Thoracic aorta (tissue), 2 donors: ENCODE results near the gene NHP2. TPM values are rescaled to one million over a fixed set of nuclear protein-coding genes. Genes with fewer than 3 reads are reported as not detected.

Experiments
- ATAC-seq: fragments of 150-250 bp; one replicate; pipeline ENCODE4 v1.8.0; 2017; ENCODE audit warnings: low read depth; ENCODE audit not compliant: insufficient number of reproducible peaks, low FRiP score
- DNase-seq: peaks from one replicate; pipeline ENCODE4 v3.0.0-alpha.2; 2020; ENCODE audit warnings: low spot score
- H3K27ac ChIP-seq, 2 donors: fragments of 200-600 bp; sonication (generic); 1 replicate in 1 of 2; 2 replicates in 1 of 2; pipeline ENCODE4 v1.5.1; 2016; ENCODE audit warnings: mild to moderate bottlenecking in 2 of 2, moderate library complexity in 2 of 2
- H3K27me3 ChIP-seq: fragments of 200-600 bp; sonication (generic); replicated peaks from 2 replicates; pipeline ENCODE4 v1.6.0; 2016; ENCODE audit warnings: mild to moderate bottlenecking; ENCODE audit not compliant: insufficient read depth
- H3K36me3 ChIP-seq: fragments of 200-600 bp; sonication (generic); one replicate; pipeline ENCODE4 v1.5.1; 2016
- H3K4me1 ChIP-seq, 2 donors: fragments of 200-600 bp; sonication (generic); 1 replicate in 1 of 2; 2 replicates in 1 of 2; pipeline versions ENCODE4 v1.5.1 to v1.6.0; 2016; ENCODE audit warnings: low read depth in 2 of 2, mild to moderate bottlenecking in 1 of 2; ENCODE audit not compliant: control insufficient read depth in 1 of 2
- H3K4me3 ChIP-seq: fragments of 200-600 bp; sonication (generic); 2 replicates; pipeline ENCODE4 v1.5.1; 2016; ENCODE audit warnings: mild to moderate bottlenecking
- H3K9me3 ChIP-seq: fragments of 200-600 bp; sonication (generic); 2 replicates; pipeline ENCODE4 v1.5.1; 2016
- total RNA-seq, 2 donors: library from RNA; depleted of rRNA; stranded (reverse); fragments of >200 nt; gene quantifications; one replicate each; pipeline versions ENCODE4 v1.1.0 to v1.2.3, GENCODE V29; 2016
- TF ChIP-seq, protein P1 (sequence below): fragments of 200-600 bp; sonication (generic); IDR thresholded peaks from one replicate; pipeline ENCODE4 v1.5.1; 2019; ENCODE audit warnings: antibody characterized with exemption

NHP2 gene
- total RNA-seq, 2 donors from 2014 or later: 99.4 to 107 TPM

- ATAC-seq (no peak), DNase-seq (no peak)
- H3K27me3 ChIP-seq: no peaks in the 10 kb centered on the region
- no peaks in the 10 kb centered on the region for H3K36me3 ChIP-seq
- H3K9me3 ChIP-seq: no peaks in the 10 kb centered on the region
- TF ChIP-seq, protein P1, sequence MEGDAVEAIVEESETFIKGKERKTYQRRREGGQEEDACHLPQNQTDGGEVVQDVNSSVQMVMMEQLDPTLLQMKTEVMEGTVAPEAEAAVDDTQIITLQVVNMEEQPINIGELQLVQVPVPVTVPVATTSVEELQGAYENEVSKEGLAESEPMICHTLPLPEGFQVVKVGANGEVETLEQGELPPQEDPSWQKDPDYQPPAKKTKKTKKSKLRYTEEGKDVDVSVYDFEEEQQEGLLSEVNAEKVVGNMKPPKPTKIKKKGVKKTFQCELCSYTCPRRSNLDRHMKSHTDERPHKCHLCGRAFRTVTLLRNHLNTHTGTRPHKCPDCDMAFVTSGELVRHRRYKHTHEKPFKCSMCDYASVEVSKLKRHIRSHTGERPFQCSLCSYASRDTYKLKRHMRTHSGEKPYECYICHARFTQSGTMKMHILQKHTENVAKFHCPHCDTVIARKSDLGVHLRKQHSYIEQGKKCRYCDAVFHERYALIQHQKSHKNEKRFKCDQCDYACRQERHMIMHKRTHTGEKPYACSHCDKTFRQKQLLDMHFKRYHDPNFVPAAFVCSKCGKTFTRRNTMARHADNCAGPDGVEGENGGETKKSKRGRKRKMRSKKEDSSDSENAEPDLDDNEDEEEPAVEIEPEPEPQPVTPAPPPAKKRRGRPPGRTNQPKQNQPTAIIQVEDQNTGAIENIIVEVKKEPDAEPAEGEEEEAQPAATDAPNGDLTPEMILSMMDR: no peak
- peak within 1 kb of the TSS; percentile 62 for H3K4me3 ChIP-seq
- H3K4me1 ChIP-seq: peaks cover 0 to 12% of the 10 kb centered on the region in 2 donors
- H3K27ac ChIP-seq: no peak within 1 kb of the TSS
Observed at GRCh38 chr5:178113141-178113787, 40.4 kb downstream of the NHP2 start, which contains the start of gene N4BP3. N4BP3 (plus strand) TSS chr5:178113532; CDS start chr5:178119584, 6,052 bp downstream.

GRCh38 chr5:178112545-178112944 is 41.1 kb downstream of the NHP2 start:
- no peaks in the 10 kb centered on the region for H3K27me3 ChIP-seq
- no peak overlapping the region for H3K4me3 ChIP-seq
- peaks cover 0 to 12% of the 10 kb centered on the region in 2 donors for H3K4me1 ChIP-seq
- H3K27ac ChIP-seq: no peak overlapping the region
- TF ChIP-seq, protein P1: no peak
- DNase-seq (no peak), ATAC-seq (no peak)
- no peaks in the 10 kb centered on the region for H3K9me3 ChIP-seq
- H3K36me3 ChIP-seq: no peaks in the 10 kb centered on the region

GRCh38 chr5:178111925-178112324 is 41.8 kb downstream of the NHP2 start:
- Histone ChIP-seq H3K27me3 (no peaks in the 10 kb centered on the region), H3K9me3 (no peaks in the 10 kb centered on the region), H3K36me3 (no peaks in the 10 kb centered on the region), H3K4me3 (no peak overlapping the region), H3K27ac (no peak overlapping the region), H3K4me1 (peaks cover 0 to 12% of the 10 kb centered on the region in 2 donors)
- ATAC-seq: no peak
- TF ChIP-seq, protein P1: no peak
- DNase-seq: no peak

GRCh38 chr5:178110511-178110910 is 43.2 kb downstream of the NHP2 start:
- Histone ChIP-seq H3K4me3 (no peak overlapping the region), H3K36me3 (no peaks in the 10 kb centered on the region), H3K27me3 (no peaks in the 10 kb centered on the region), H3K9me3 (no peaks in the 10 kb centered on the region), H3K4me1 (peaks cover 0 to 12% of the 10 kb centered on the region in 2 donors), H3K27ac (no peak overlapping the region)
- TF ChIP-seq, protein P1: no peak
- no peak for ATAC-seq
- DNase-seq: no peak

- Histone ChIP-seq H3K36me3 (no peaks in the 10 kb centered on the region), H3K27me3 (no peaks in the 10 kb centered on the region), H3K27ac (no peak overlapping the region), H3K4me1 (peaks cover 0 to 3% of the 10 kb centered on the region in 2 donors), H3K4me3 (no peak overlapping the region), H3K9me3 (no peaks in the 10 kb centered on the region)
- ATAC-seq (no peak), DNase-seq (no peak)
- TF ChIP-seq, protein P1: no peak
Observed at GRCh38 chr5:178108966-178109365, 44.7 kb downstream of the NHP2 start.
